Endothelial cell of umbilical vein (primary cell): Measurements from ENCODE around the gene SYCP2. TPM values are rescaled to one million over a fixed set of nuclear protein-coding genes. Genes with fewer than 3 reads are reported as not detected.
"Not testable (repeated sequence)": the region's sequence is repeated elsewhere in the genome, so short reads cannot be mapped to it uniquely, and the experiment has no call there.

Experiments used
- BruUV-seq: library from RNA; stranded (reverse); fragments of 400-500 nt; replicated peaks from 2 replicates; lab custom pipeline; 2021; lab: Mats Ljungman, UMichigan
- CTCF ChIA-PET: fragments of 300-600, 350-600 bp; sonication (Branson Sonifier 250); formaldehyde crosslinking; loops from one replicate; lab custom pipeline; 2021; ENCODE audit warnings: antibody characterized with exemption, inconsistent platforms; lab: Charles Lee
- POLR2A ChIA-PET: fragments of 300-600, 350-600 bp; sonication (Branson Sonifier 250); formaldehyde crosslinking; loops from one replicate; lab custom pipeline; 2021; ENCODE audit warnings: antibody characterized with exemption, inconsistent platforms; lab: Charles Lee
- DNase-seq: peaks from one replicate; pipeline ENCODE4 v3.0.0-alpha.2; 2011; ENCODE audit warnings: low read depth, low spot score
- FAIRE-seq: peaks from 2 replicates; lab custom pipeline; 2011; peaks lifted over from hg19 to GRCh38; lab: Jason Lieb, UNC
- H2AFZ ChIP-seq: 2 replicates; pipeline ENCODE4 v1.6.0; 2012; ENCODE audit warnings: low read depth, low read length, control low read depth, inconsistent platforms
- H3K27ac ChIP-seq: 2 replicates; pipeline ENCODE4 v1.5.1; 2011; ENCODE audit warnings: low read depth, mild to moderate bottlenecking, control low read depth, low read length, moderate library complexity; ENCODE audit not compliant: insufficient read depth
- H3K27me3 ChIP-seq, 2 experiments: 2 replicates each; pipeline versions ENCODE4 v1.6.0 to v1.6.1; 2011; ENCODE audit warnings: low read length in 2 of 2, mixed read lengths in 1 of 2; ENCODE audit not compliant: control insufficient read depth in 2 of 2, insufficient read depth in 2 of 2
- H3K36me3 ChIP-seq, 2 experiments: 2 replicates in 1 of 2; 3 replicates in 1 of 2; pipeline ENCODE4 v1.5.1; 2011; ENCODE audit warnings: low read length in 2 of 2, mild to moderate bottlenecking in 1 of 2, moderate library complexity in 1 of 2; ENCODE audit not compliant: control insufficient read depth in 2 of 2, insufficient read depth in 2 of 2; ENCODE audit errors: extremely low read depth in 1 of 2
- H3K4me1 ChIP-seq: 3 replicates; pipeline ENCODE4 v1.5.1; 2011; ENCODE audit warnings: mild to moderate bottlenecking, low read length; ENCODE audit not compliant: control insufficient read depth, insufficient read depth; ENCODE audit errors: extremely low read depth
- H3K4me2 ChIP-seq: 2 replicates; pipeline ENCODE4 v1.6.1; 2011; ENCODE audit warnings: low read length, control low read depth, mixed read lengths; ENCODE audit not compliant: insufficient read depth
- H3K4me3 ChIP-seq, 3 experiments: fragments of 200-600 bp in 1 of 3; sonication (generic), shearing (Covaris generic) in 1 of 3; replicated peaks in 1 of 3; 2 replicates each; pipeline ENCODE4 v1.5.1; 2011 to 2016; ENCODE audit warnings: control low read depth in 3 of 3, low read length in 3 of 3, mild to moderate bottlenecking in 2 of 3, inconsistent platforms in 1 of 3, low read depth in 1 of 3, moderate library complexity in 1 of 3; ENCODE audit not compliant: insufficient read depth in 1 of 3
- H3K79me2 ChIP-seq: 2 replicates; pipeline ENCODE4 v1.6.0; 2012; ENCODE audit warnings: low read length, inconsistent platforms; ENCODE audit not compliant: control insufficient read depth, insufficient read depth
- H3K9ac ChIP-seq: replicated peaks from 2 replicates; pipeline ENCODE3; 2011; ENCODE audit warnings: low read length, control low read depth; ENCODE audit not compliant: insufficient read depth; ENCODE audit errors: extremely low read depth
- H3K9me1 ChIP-seq: replicated peaks from 3 replicates; pipeline ENCODE4 v1.6.0; 2011; ENCODE audit warnings: mild to moderate bottlenecking, low read length; ENCODE audit not compliant: control insufficient read depth, insufficient read depth; ENCODE audit errors: extremely low read depth
- H3K9me3 ChIP-seq: replicated peaks from 2 replicates; pipeline ENCODE4 v1.5.1; 2012; ENCODE audit warnings: low read length, inconsistent platforms; ENCODE audit not compliant: control insufficient read depth, insufficient read depth
- H4K20me1 ChIP-seq: replicated peaks from 2 replicates; pipeline ENCODE3; 2011; ENCODE audit warnings: mild to moderate bottlenecking, low read length; ENCODE audit not compliant: control insufficient read depth, insufficient read depth; ENCODE audit errors: extremely low read depth
- FOS ChIP-seq: IDR thresholded peaks from 2 replicates; pipeline ENCODE4 v1.6.1; 2011; ENCODE audit warnings: mild to moderate bottlenecking, low read length, moderate library complexity, borderline replicate concordance; ENCODE audit not compliant: insufficient read depth
- GATA2 ChIP-seq: IDR thresholded peaks from 2 replicates; pipeline ENCODE4 v1.7.0; 2011; ENCODE audit warnings: low read depth, mild to moderate bottlenecking, moderate library complexity, mixed read lengths, low read length; ENCODE audit not compliant: insufficient read length, insufficient read depth
- JUN ChIP-seq: IDR thresholded peaks from 2 replicates; pipeline ENCODE4 v1.6.1; 2011; ENCODE audit warnings: borderline replicate concordance, low read depth; ENCODE audit not compliant: insufficient read length, insufficient read depth
- POLR2AphosphoS5 ChIP-seq: IDR thresholded peaks from 2 replicates; pipeline ENCODE4 v1.6.1; 2012; ENCODE audit warnings: low read depth, mild to moderate bottlenecking, control low read depth, low read length, moderate library complexity; ENCODE audit not compliant: insufficient read depth
- dilution Hi-C: fragments of 300-500 bp; cut with MboI; formaldehyde crosslinking; loops from one replicate; pipeline ENCODE4 v1.15.0; 2019; ENCODE audit warnings: low sequenced_read_pairs; ENCODE audit not compliant: extremely low pct_ligation_motif_present
- intact Hi-C: fragments of 100-400 bp; cut with micrococcal nuclease; formaldehyde crosslinking; loops from one replicate; pipeline ENCODE4 v1.10.0; 2022
- polyA plus RNA-seq, 4 experiments: library from polyadenylated mRNA; depleted of rRNA in 3 of 4; stranded (reverse) in 3 of 4; unstranded in 1 of 4; fragments of >200 nt; gene quantifications; 2 replicates each; pipeline versions ENCODE4 v1.2.1 to v1.2.3, GENCODE V29; 2011 to 2012; ENCODE audit warnings: missing spikeins in 1 of 4
- total RNA-seq: library from RNA; stranded (reverse); gene quantifications from 2 replicates; pipeline ENCODE4 v1.2.3, GENCODE V29; 2021
- TF ChIP-seq, protein P1 (sequence below): IDR thresholded peaks from 2 replicates; pipeline ENCODE4 v1.6.1; 2011; ENCODE audit not compliant: insufficient read depth, insufficient read length

SYCP2 gene
- total and polyA plus RNA-seq, 2 donors (not counting 3 experiments of a cell fraction or from before 2014, with no cell fraction given) = 0.07 to 0.35 TPM

DNA sequence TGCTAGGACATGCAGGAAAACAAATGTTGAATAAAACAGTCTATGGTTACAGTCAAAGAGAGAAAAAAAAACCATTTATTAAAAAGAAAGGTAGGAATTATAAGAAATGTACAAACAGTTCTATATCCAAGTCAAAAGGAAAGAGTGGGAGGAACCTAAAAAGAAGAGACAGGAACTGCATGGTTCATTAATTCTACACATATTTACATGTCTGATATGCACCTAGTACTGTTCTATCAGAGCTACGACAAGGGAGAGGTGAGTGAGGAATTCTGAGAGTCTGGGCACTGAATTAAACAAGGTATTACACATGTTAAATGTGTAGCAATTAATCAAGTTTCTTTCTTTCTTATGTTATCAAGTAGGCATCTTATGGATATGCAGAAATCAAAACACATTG is 41.9 kb downstream of the SYCP2 start:
- DNase-seq (no peak), FAIRE-seq (no peak)
- H3K4me2 ChIP-seq = no peak overlapping the region
- ChIA-PET POLR2A (no interaction called here), CTCF (no interaction called here)
- no peak overlapping the region for H2AFZ ChIP-seq
- H3K27me3 ChIP-seq = no peaks in the 10 kb centered on the region
- no peaks in the 10 kb centered on the region for H3K9me1 ChIP-seq
- H3K36me3 ChIP-seq = no peaks in the 10 kb centered on the region
- dilution Hi-C loops = no loop called here
- no peaks in the 10 kb centered on the region for H4K20me1 ChIP-seq
- H3K4me1 ChIP-seq = no peaks in the 10 kb centered on the region
- H3K9me3 ChIP-seq = no peaks in the 10 kb centered on the region
- no peaks in the 10 kb centered on the region for H3K79me2 ChIP-seq
- TF ChIP-seq GATA2 (no peak), POLR2AphosphoS5 (no peak), FOS (no peak), JUN (no peak)
- TF ChIP-seq, protein P1, sequence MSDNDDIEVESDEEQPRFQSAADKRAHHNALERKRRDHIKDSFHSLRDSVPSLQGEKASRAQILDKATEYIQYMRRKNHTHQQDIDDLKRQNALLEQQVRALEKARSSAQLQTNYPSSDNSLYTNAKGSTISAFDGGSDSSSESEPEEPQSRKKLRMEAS = no peak
- H3K27ac ChIP-seq = no peak overlapping the region
- BruUV-seq = no TSS peak
- no peak overlapping the region for H3K9ac ChIP-seq
- intact Hi-C loops = no loop called here
- H3K4me3 ChIP-seq = no peak overlapping the region

DNA sequence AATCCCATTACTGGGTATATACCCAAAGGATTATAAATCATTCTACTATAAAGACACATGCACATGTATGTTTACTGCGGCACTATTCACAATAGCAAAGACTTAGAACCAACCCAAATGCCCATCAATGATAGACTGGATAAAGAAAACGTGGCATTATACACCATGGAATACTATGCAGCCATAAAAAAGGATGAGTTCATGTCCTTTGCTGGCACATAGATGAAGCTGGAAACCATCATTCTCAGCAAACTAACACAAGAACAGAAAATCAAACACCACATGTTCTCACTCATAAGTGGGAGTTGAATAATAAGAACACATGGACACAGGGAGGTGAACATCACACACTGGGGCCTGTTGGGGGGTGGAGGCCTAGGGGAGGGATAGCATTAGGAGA is 43.4 kb downstream of the SYCP2 start:
- H3K9ac ChIP-seq, H3K4me2 ChIP-seq, H3K27me3 ChIP-seq, H3K27ac ChIP-seq, H3K36me3 ChIP-seq, H3K9me1 ChIP-seq, H3K4me3 ChIP-seq, POLR2A ChIA-PET, FAIRE-seq, BruUV-seq, H3K9me3 ChIP-seq, H3K4me1 ChIP-seq, DNase-seq, intact Hi-C loops, H2AFZ ChIP-seq, dilution Hi-C loops, H4K20me1 ChIP-seq, H3K79me2 ChIP-seq: not testable (repeated sequence)
- CTCF ChIA-PET = interaction anchor here (1.0 kb wide), 1 partner anchor 38 kb away, joined by 3 read pairs; no protein-coding TSS in a partner anchor
